ENCODE data around the gene PCDH9. TPM values are rescaled to one million over a fixed set of nuclear protein-coding genes. Genes with fewer than 3 reads are reported as not detected.

PCDH9 gene
- total RNA-seq, 1 donor from 2014 or later: 17.1 TPM

DNA sequence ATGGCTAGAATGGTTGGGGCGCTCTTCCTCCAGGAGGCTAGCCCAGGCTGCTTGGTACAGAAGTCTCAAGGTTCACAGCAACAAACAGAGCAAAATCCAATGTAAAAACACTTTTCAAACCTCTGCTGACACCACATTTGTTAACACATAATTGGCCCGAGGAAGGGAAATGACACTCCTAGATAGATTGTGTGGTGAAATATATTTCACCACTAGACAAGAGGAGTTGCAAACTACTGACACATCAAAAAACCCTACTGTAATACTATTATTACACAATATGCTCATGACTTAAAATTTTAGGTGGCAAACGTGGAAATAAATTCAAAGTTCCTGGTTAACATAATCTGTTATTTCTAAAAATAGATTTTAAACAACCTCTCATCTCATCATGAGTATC is 643.6 kb downstream of the PCDH9 start:
- intact Hi-C loops (cut with DNase I): no loop called here
- no peak for DNase-seq (ENCODE audit: low spot score)

GRCh38 chr13:66585669-66586203 is 644.4 kb downstream of the PCDH9 start:
- no peak for DNase-seq (ENCODE audit: low spot score)
- intact Hi-C loops (cut with DNase I): no loop called here

- intact Hi-C loops (cut with DNase I): no loop called here
- no peak for DNase-seq (ENCODE audit: low spot score)
These were observed 648.5 kb downstream of the PCDH9 start for GRCh38 chr13:66581675-66582074.

DNA sequence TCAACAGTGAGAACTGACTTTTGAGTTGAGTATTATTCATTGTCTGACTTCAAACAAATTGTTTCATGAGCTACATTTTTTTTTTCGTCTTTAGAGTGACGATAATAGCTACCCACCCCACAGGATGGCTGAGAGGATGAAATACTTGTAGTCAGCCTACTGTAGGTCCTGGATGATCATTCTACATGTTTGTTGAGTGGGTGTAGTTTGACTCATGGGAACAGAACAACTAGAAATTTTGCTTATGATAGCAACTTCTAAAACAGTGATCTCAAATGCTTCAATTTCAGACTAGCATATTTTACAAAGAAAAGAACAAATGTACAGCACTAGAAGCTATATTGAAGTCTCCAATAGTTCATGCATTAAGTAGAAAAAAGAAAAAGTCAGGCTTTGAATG is 651.8 kb downstream of the PCDH9 start:
- no peak for DNase-seq (ENCODE audit: low spot score)
- intact Hi-C loops (cut with DNase I): no loop called here

DNA sequence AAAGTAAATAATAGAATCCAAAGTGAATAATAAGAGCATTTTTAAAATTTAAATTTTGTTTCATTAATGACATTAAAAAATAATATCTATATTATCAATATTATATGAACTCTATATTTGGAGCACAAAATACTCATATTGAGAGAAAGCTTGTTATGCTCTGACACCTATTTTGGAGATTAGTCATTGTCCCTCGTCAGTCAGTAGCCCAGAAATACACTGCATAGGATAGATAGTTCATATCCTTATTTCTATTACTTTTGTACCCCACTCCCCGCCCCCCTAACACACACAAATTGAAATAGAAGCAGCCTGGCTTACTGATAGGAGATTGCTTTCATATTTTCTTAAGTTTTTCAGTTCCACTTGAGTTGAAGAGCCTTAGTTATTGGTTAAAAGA is 652.8 kb downstream of the PCDH9 start:
- intact Hi-C loops (cut with DNase I): no loop called here
- DNase-seq (ENCODE audit: low spot score): no peak

DNA sequence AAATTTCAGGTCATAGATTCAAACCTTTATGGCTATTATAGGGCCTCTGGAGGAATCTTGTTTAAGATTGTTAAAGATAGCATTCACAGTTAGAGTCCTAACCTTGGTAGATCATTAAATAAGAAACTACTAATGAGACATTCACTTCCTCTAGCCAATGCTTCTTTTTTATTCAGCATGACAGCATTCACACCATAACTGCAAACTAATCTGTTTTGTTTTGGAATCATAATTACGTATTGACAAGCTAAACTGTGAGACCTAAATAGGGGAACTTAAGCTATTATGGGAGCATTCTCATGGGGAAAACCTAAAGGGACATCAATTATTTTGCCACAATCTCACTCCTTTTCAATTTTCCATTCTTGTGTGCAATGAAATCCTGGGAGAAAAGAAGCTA is 653.8 kb downstream of the PCDH9 start:
- no peak for DNase-seq (ENCODE audit: low spot score)

DNA sequence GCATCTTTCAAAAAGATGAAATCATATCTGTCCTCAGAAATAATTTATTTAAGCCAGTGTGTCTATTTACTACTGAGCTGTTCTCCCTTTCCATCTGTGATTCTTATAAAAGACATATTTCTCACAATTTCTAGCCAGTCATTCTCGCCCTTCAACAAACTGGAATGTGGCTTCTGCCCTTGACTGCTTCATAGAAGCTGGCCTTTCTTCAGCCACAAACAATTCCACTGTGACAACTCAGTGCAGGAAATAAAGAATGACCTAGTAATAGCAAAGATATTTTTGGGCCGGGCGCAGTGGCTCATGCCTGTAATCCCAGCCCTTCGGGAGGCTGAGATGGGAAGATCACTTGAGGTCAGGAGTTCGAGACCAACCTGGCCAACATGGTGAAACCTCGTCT is 655.5 kb downstream of the PCDH9 start:
- intact Hi-C loops (cut with DNase I): no loop called here
- peak; percentile 55 for DNase-seq (ENCODE audit: low spot score)

More for the DNA sequence above, 653.8 kb downstream of the PCDH9 start:
- intact Hi-C loops (cut with DNase I): no loop called here

DNA sequence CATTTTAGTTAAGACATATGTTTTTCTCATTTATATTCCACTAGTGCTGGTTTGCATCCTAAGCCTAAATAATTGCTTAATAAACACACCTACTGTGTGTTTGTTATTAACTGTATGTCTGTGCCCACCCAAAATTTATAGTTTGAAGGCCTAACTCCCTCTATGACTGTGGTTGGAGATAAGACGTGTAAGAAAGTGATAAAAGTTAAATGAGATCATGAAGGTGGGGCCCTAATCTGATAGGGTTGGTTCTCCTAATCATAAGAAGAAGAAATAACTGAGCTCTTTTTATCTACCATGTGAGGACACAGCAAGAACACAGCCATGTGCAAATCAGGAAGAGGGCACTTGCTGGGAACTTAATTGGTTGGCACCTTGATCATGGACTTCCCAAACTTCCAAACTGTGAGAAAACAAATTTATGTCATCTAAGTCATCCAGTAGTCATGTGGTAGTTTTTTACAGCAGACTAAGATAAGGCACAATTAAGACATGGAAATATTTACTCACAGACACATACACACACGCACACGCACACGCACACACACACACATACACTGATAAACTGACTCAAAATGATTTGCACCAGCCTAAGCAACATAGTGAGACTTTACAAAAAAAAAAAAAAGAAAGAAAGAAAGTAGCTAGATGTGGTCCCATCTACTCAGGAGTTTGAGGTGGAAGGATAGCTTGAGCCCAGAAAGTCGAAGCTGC is 662.1 kb downstream of the PCDH9 start:
- DNase-seq (ENCODE audit: low spot score): no peak
- intact Hi-C loops (cut with DNase I): no loop called here

DNA sequence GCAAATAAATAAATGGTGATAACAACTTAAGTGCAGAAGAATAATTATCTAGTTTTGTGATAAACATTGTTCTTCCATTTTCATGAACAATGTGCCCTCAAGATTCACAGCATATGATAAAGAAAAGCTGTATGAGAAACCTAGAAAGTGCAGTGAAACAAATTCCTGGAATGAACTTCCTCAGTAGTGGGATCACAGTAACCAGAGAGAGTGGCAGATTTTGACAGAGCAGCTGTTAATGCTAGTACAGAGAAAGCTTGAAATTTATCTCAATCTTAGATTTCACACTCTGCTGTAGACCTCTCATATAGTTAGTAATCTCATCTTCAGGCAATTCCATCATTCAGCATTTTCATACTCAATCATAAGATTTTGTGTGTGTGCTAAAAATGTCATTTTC is 664.9 kb downstream of the PCDH9 start:
- DNase-seq (ENCODE audit: low spot score): no peak
- intact Hi-C loops (cut with DNase I): no loop called here

- DNase-seq (ENCODE audit: low spot score): no peak
- intact Hi-C loops (cut with DNase I): no loop called here
These were observed 667.1 kb downstream of the PCDH9 start for GRCh38 chr13:66563076-66563475.

GRCh38 chr13:66562054-66562453 is 668.1 kb downstream of the PCDH9 start:
- no peak for DNase-seq (ENCODE audit: low spot score)
- intact Hi-C loops (cut with DNase I): no loop called here

DNA sequence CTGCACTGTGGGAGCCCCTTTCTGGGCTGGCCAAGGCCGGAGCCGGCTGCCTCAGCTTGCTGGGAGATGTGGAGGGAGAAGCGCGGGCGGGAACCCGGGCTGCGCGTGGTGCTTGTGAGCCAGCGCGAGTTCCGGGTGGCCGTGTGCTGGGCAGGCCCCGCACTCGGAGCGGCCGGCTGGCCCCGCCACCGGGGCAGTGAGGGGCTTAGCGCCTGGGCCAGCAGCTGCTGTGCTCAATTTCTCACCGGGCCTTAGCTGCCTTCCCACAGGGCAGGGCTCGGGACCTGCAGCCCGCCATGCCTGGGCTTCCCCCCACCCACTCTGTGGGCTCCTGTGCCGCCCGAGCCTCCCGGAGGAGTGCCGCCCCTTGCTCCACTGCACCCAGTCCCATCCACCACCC is 669.1 kb downstream of the PCDH9 start:
- intact Hi-C loops (cut with DNase I): no loop called here
- no peak for DNase-seq (ENCODE audit: low spot score)

DNA sequence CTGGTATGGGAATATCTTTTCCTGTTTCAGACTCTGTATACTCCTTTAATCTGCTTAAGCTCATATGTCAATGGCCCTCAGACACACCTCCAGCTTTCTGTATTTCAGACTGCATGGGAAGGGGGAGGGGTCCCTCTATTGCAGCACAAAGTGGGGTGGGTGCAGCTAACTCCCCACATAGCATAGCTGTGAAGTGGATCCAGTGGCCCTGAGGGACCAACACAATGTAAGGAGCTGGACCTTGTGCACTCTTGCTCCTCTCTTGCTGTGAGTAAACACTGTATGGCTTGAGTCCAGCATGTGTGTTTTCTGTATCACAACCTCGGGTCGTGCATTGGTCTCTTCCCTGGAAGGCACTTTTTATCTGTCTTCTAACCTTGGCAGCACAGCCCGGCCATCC is 669.9 kb downstream of the PCDH9 start:
- intact Hi-C loops (cut with DNase I): no loop called here
- no peak for DNase-seq (ENCODE audit: low spot score)

DNA sequence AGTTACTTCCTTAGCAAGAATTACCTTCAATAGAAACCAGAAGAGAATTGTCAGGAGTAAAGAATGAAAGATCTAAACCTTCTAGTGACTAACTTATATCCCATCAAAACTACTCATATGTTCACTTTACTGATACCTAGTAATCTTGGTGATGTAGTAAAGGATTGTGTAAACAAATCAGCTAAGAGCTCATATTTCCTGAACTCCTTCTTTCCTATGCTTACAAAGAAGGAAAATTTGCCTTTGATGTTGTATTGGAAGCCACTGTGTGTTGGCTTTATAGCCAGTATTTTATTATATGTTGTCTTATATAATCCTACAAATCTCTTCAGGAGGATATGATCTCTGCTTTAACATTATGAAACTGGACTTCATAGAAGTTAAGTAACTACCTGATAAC is 671.0 kb downstream of the PCDH9 start:
- intact Hi-C loops (cut with DNase I): no loop called here
- DNase-seq (ENCODE audit: low spot score): no peak

DNA sequence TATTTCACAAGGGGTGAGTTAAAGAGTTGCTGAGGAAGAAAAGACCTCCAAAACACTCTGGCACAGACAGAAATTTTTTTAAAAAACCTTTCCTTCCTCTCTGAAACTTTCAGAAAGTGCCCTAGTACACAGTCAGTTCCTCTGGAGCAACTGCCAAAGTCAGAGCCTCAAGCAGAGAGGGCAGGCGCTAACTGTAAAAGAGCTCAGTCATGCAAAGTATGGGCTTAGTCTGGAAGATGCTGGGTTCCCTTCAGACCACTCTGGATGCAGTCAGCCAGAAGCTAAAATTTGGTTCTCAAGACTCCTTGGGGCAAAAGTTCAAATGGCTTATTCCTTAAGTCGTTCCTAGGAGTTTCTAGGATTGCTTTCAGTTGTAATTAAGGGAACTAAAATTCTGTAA is 671.6 kb downstream of the PCDH9 start:
- no peak for DNase-seq (ENCODE audit: low spot score)
- intact Hi-C loops (cut with DNase I): no loop called here

- intact Hi-C loops (cut with DNase I): no loop called here
- DNase-seq (ENCODE audit: low spot score): no peak
These were observed 672.8 kb downstream of the PCDH9 start for GRCh38 chr13:66557357-66557756.

DNA sequence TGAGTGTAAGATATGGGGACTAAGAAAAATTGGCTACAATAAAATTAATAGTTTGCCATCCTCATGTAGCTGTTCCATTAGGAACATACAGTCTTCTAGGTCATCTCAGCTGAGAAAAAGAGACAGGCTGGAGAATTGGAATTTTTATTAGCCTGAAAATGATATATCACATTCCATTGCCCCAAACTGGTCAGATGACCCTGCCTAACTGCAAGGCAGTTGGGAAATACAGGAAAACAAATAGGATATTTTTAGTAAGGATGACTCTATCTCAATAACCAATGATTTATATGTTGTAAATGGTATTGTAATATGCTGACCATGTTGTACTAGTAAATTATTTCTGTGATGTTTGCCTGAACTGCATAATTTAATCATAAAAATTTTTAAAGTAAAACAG is 673.8 kb downstream of the PCDH9 start:
- intact Hi-C loops (cut with DNase I): no loop called here
- DNase-seq (ENCODE audit: low spot score): no peak

DNA sequence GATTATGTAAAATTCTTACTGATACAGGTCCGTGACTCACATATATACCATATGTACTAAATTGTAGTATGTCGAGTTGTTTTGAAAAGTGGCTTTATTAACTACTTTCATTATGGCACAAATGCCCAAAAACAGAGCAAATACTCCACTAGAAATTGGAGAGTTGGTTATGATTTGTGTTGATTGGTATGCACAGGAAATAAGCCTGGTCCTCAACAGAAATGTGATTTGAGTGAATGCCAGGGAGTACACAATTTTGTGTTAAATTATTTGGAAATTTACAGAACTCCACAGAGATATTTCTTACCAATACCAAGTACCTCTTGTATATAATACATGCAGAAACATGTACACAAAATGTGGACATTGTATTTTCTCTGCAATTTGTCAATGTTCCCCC is 676.7 kb downstream of the PCDH9 start:
- intact Hi-C loops (cut with DNase I): no loop called here
- no peak for DNase-seq (ENCODE audit: low spot score)

DNA sequence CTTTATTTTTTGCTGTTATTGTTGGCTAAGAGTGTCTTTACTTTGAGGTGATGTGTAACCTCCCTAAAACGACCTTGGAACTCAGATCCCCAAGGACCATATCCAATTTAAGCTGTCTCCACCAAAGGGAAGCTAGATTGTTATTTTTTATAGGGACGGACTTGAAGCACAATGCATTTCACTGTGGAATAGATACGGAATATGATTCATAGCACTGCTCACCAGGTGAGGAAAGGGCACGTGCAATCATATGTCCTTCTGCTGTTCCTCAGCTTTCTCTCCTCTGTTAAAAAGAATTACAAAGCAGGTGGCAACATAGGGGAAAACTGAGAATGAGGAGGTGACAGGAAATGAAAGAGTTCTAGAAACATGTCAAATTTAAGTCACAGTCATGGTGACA is 679.0 kb downstream of the PCDH9 start:
- no peak for DNase-seq (ENCODE audit: low spot score)
- intact Hi-C loops (cut with DNase I): no loop called here

GRCh38 chr13:66547685-66548084 is 682.5 kb downstream of the PCDH9 start:
- intact Hi-C loops (cut with DNase I): no loop called here

GRCh38 chr13:66546534-66547379 is 683.4 kb downstream of the PCDH9 start:
- intact Hi-C loops (cut with DNase I): no loop called here
- DNase-seq (ENCODE audit: low spot score): no peak

More at GRCh38 chr13:66547685-66548084, 682.5 kb downstream of the PCDH9 start:
- DNase-seq (ENCODE audit: low spot score): no peak
